Kidney (tissue), 14 donors: ENCODE data around the gene EVC2. TPM values are rescaled to one million over a fixed set of nuclear protein-coding genes. Genes with fewer than 3 reads are reported as not detected.

ENCODE experiments used
- DNase-seq, 5 donors: peaks; one replicate each; pipeline ENCODE4 v3.0.0-alpha.2; 2013 to 2020
- FAIRE-seq: peaks from 2 replicates; lab custom pipeline; 2012; peaks lifted over from hg19 to GRCh38; lab: Jason Lieb, UNC
- H3K27ac ChIP-seq, 2 donors: one replicate each; pipeline ENCODE4 v1.7.0; 2013; ENCODE audit warnings: low read depth in 2 of 2, low read length in 2 of 2, inconsistent platforms in 1 of 2
- H3K27me3 ChIP-seq: one replicate; pipeline ENCODE4 v1.7.1; 2013; ENCODE audit warnings: low read length, inconsistent platforms; ENCODE audit not compliant: control insufficient read depth, insufficient read depth
- H3K36me3 ChIP-seq, 3 donors: one replicate each; pipeline versions ENCODE4 v1.7.0 to v1.7.1; 2013; ENCODE audit warnings: low read length in 3 of 3, control low read depth in 1 of 3, inconsistent platforms in 1 of 3; ENCODE audit not compliant: insufficient read depth in 3 of 3, control insufficient read depth in 2 of 3
- H3K4me1 ChIP-seq, 3 donors: one replicate each; pipeline versions ENCODE4 v1.7.0 to v1.7.1; 2013; ENCODE audit warnings: low read length in 3 of 3, inconsistent platforms in 1 of 3, low read depth in 1 of 3; ENCODE audit not compliant: control insufficient read depth in 2 of 3, insufficient read depth in 2 of 3
- H3K4me3 ChIP-seq, 3 donors: one replicate each; pipeline versions ENCODE4 v1.7.0 to v1.8.1; 2013; ENCODE audit warnings: low read length in 3 of 3, control low read depth in 1 of 3, inconsistent platforms in 1 of 3
- H3K9ac ChIP-seq, 3 donors: one replicate each; pipeline versions ENCODE4 v1.7.0 to v1.7.1; 2013; ENCODE audit warnings: low read length in 3 of 3, control low read depth in 1 of 3, inconsistent platforms in 1 of 3
- H3K9me3 ChIP-seq, 3 donors: one replicate each; pipeline versions ENCODE4 v1.7.0 to v1.7.1; 2013; ENCODE audit warnings: low read length in 3 of 3, control low read depth in 1 of 3, inconsistent platforms in 1 of 3; ENCODE audit not compliant: control insufficient read depth in 2 of 3, insufficient read depth in 1 of 3
- CTCF ChIP-seq: IDR thresholded peaks from 3 replicates; pipeline ENCODE4 v1.5.1; 2012; ENCODE audit warnings: mild to moderate bottlenecking, moderate library complexity, borderline replicate concordance; ENCODE audit not compliant: insufficient read depth; ENCODE audit errors: extremely low read depth
- intact Hi-C: fragments of 100-400 bp; cut with DNase I; formaldehyde crosslinking; loops from one replicate; pipeline ENCODE4 v1.11.1; 2022
- polyA plus RNA-seq: library from polyadenylated mRNA; stranded (reverse); fragments of 350-450 nt; fragmentation: Illumina TruSeq; extraction: RNeasy Lipid Tissue Mini Kit (QIAGEN cat#74804); gene quantifications from one replicate; pipeline ENCODE4 v1.2.3, GENCODE V29; 2014; ENCODE audit warnings: low read depth, low replicate concordance; ENCODE audit not compliant: insufficient read depth
- total RNA-seq: library from RNA; stranded (reverse); fragmentation: NEBNext Ultra II Directional; extraction: Animal tissue kit (Norgen Biotek cat#: 25700); gene quantifications from one replicate; pipeline ENCODE4 v1.2.1, GENCODE V29; 2021
- donor health status: control.
- donor health status: control.
- donor health status: control.
- donor health status: control.
- donor health status: control.
- donor health status: DM: yes; HTN: yes; CAD: no.
- donor health status: Normal renal cell carcinoma (clear cell type).

Gene EVC2
- total and polyA plus RNA-seq, 2 donors from 2014 or later = 1.6 to 8.7 TPM

GRCh38 chr4:5544762-5545161 is 163.6 kb downstream of the EVC2 start:
- no peak for TF ChIP-seq CTCF
- no peaks in the 10 kb centered on the region for H3K4me1 ChIP-seq
- H3K27me3 ChIP-seq = no peaks in the 10 kb centered on the region
- no peak overlapping the region for H3K4me3 ChIP-seq
- no peak overlapping the region for H3K27ac ChIP-seq
- no peak overlapping the region for H3K9ac ChIP-seq
- intact Hi-C loops = no loop called here
- no peaks in the 10 kb centered on the region for H3K9me3 ChIP-seq
- DNase-seq (no peak), FAIRE-seq (no peak)
- H3K36me3 ChIP-seq = no peaks in the 10 kb centered on the region

- TF ChIP-seq CTCF = no peak
- no peak for FAIRE-seq
- H3K9me3 ChIP-seq = no peaks in the 10 kb centered on the region
Measured at GRCh38 chr4:5543681-5544080, 164.7 kb downstream of the EVC2 start.

GRCh38 chr4:5541169-5541568 is 167.2 kb downstream of the EVC2 start:
- H3K36me3 ChIP-seq = no peaks in the 10 kb centered on the region
- FAIRE-seq (no peak), DNase-seq (no peak)
- H3K9ac ChIP-seq = no peak overlapping the region
- H3K27ac ChIP-seq = no peak overlapping the region
- H3K27me3 ChIP-seq = no peaks in the 10 kb centered on the region
- H3K9me3 ChIP-seq = no peaks in the 10 kb centered on the region
- TF ChIP-seq CTCF = no peak
- no peak overlapping the region for H3K4me3 ChIP-seq
- intact Hi-C loops = no loop called here
- H3K4me1 ChIP-seq = no peaks in the 10 kb centered on the region

More at GRCh38 chr4:5543681-5544080, 164.7 kb downstream of the EVC2 start:
- Histone ChIP-seq H3K9ac (no peak overlapping the region), H3K36me3 (no peaks in the 10 kb centered on the region), H3K27ac (no peak overlapping the region), H3K4me3 (no peak overlapping the region), H3K4me1 (no peaks in the 10 kb centered on the region), H3K27me3 (no peaks in the 10 kb centered on the region)
- no peak for DNase-seq
- intact Hi-C loops = no loop called here

GRCh38 chr4:5539584-5539983 is 168.8 kb downstream of the EVC2 start:
- FAIRE-seq (no peak), DNase-seq (no peak)
- Histone ChIP-seq H3K36me3 (no peaks in the 10 kb centered on the region), H3K4me3 (no peak overlapping the region), H3K9me3 (no peaks in the 10 kb centered on the region), H3K9ac (no peak overlapping the region), H3K27me3 (no peaks in the 10 kb centered on the region), H3K4me1 (no peaks in the 10 kb centered on the region), H3K27ac (no peak overlapping the region)
- no peak for TF ChIP-seq CTCF
- intact Hi-C loops = no loop called here
